K562 (cell line): ENCODE results near the gene CLCNKB. TPM values are rescaled to one million over a fixed set of nuclear protein-coding genes. Genes with fewer than 3 reads are reported as not detected.
A peak's percentile ranks its signal among the peaks of the same experiment; 100 is the strongest.

Experiments
- BRD4 ChIP-seq: fragments of 200-600 bp; sonication (generic); IDR thresholded peaks from 2 replicates; pipeline ENCODE4 v1.6.1; 2017; ENCODE audit warnings: inconsistent platforms
- CBFA2T2 ChIP-seq: fragments of 450-650 bp; conservative IDR thresholded peaks from 2 replicates; pipeline ENCODE4 v1.6.1; 2017; ENCODE audit warnings: mild to moderate bottlenecking
- CREM ChIP-seq: IDR thresholded peaks from 2 replicates; pipeline ENCODE4 v1.6.1; 2014; ENCODE audit warnings: antibody characterized with exemption, low read depth
- PRMT5 ChIP-seq: sonication (generic); formaldehyde crosslinking; IDR thresholded peaks from 2 replicates; pipeline ENCODE4 v1.5.0; 2020; ENCODE audit warnings: missing genetic modification reagents
- RBM25 ChIP-seq: fragments of 200-400 bp; formaldehyde crosslinking; IDR thresholded peaks from 2 replicates; pipeline ENCODE4 v1.6.1; 2018; ENCODE audit warnings: low read length, low read depth, moderate library complexity; ENCODE audit not compliant: severe bottlenecking
- TEAD1 ChIP-seq, 2 experiments: fragments of 450-650 bp in 1 of 2; sonication (generic) in 1 of 2; formaldehyde crosslinking; IDR thresholded peaks; 2 replicates each; pipeline versions ENCODE4 v1.4.0 to v1.8.0; 2020 to 2022; ENCODE audit warnings: mild to moderate bottlenecking in 2 of 2, missing genetic modification reagents in 1 of 2
- ZNF655 ChIP-seq: fragments of 250-450 bp; sonication (Bioruptor Pico); IDR thresholded peaks from 2 replicates; pipeline ENCODE4 v1.5.0; 2021
- ZNF75A ChIP-seq: fragments of 450-650 bp; formaldehyde crosslinking; IDR thresholded peaks from 2 replicates; pipeline ENCODE4 v1.4.0; 2020; ENCODE audit warnings: mild to moderate bottlenecking
- polyA plus RNA-seq, 8 experiments: library from polyadenylated mRNA; depleted of rRNA in 4 of 8; stranded (reverse) in 5 of 8; unstranded in 3 of 8; fragments of >200 nt; fragmentation: Nextera tagmentation in 2 of 8; fragmentation: Illumina TruSeq in 1 of 8; extraction: Ambion mirVana in 2 of 8; extraction: Trizol in 1 of 8; gene quantifications; 2 replicates each; pipeline versions ENCODE4 v1.2.1 to v1.2.3, GENCODE V29; 2011 to 2014; ENCODE audit warnings: inconsistent platforms in 1 of 8, missing spikeins in 1 of 8
- total RNA-seq, 7 experiments: library from RNA; depleted of rRNA in 6 of 7; stranded (reverse); fragments of >200 nt in 6 of 7; fragmentation: Illumina TruSeq in 2 of 7; extraction: Trizol in 2 of 7; gene quantifications; 2 replicates each; pipeline versions ENCODE4 v1.2.1 to v1.2.3, GENCODE V29; 2011 to 2021; ENCODE audit warnings: low replicate concordance in 1 of 7
- TF ChIP-seq, protein P1 (sequence below): fragments of 450-650 bp; formaldehyde crosslinking; IDR thresholded peaks from 2 replicates; pipeline ENCODE4 v1.4.0; 2020; ENCODE audit warnings: mild to moderate bottlenecking
- TF ChIP-seq, protein P2 (sequence below): fragments of 200-600 bp; sonication (generic); IDR thresholded peaks from one replicate; pipeline ENCODE4 v1.6.1; 2012; ENCODE audit warnings: mild to moderate bottlenecking, low read depth, low read length, inconsistent platforms
- TF ChIP-seq, protein P3 (sequence below): sonication (generic); formaldehyde crosslinking; IDR thresholded peaks from 2 replicates; pipeline ENCODE4 v1.8.0; 2022; ENCODE audit warnings: mild to moderate bottlenecking, missing genetic modification reagents

Gene CLCNKB
- total and polyA plus RNA-seq, 9 of the 15 experiments (the other 6 are each of a cell fraction or from before 2014, with no cell fraction given) = 0.08 to 1.7 (median 0.64) TPM

DNA sequence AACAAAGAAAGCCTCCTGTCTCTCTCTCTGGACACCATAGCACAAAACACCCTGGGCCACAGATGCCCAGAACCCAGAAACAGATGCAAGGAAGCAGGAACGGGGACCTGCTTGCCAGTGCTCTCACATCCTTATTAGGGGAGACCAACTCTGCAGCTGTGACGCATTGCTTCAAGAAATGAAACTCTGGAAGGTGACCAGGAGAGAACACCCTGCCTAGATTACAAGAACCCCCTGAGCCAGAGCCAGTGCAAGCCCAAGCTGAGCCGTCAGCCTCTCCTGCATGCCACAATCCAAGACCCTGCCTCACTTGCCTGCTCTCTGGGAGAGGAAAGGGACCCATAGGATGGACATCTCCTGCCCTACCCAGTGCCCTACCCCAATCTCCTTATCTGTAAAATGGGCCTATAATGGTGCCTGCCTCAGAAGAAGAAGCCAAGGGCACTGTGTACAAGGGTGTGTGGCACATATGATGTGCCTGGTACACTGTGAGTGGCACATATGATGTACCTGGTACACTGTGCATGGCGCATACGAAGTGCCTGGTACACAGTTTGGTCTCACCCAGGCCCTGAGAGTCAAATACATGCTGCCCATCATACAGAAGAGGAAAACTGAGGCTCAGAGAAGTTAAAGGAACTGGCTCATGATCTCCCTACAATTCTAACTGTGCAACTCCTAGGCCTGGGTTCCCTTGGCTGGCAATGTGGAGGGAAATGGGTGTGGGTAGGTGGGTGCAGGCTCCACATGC is 46.7 kb downstream of the CLCNKB start (continued):
- TF ChIP-seq, protein P1, sequence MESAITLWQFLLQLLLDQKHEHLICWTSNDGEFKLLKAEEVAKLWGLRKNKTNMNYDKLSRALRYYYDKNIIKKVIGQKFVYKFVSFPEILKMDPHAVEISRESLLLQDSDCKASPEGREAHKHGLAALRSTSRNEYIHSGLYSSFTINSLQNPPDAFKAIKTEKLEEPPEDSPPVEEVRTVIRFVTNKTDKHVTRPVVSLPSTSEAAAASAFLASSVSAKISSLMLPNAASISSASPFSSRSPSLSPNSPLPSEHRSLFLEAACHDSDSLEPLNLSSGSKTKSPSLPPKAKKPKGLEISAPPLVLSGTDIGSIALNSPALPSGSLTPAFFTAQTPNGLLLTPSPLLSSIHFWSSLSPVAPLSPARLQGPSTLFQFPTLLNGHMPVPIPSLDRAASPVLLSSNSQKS (CRISPR knock-in tag) = no peak
- no peak for TF ChIP-seq PRMT5 (CRISPR knock-in tag)
- no peak for TF ChIP-seq BRD4
- TF ChIP-seq, protein P2, sequence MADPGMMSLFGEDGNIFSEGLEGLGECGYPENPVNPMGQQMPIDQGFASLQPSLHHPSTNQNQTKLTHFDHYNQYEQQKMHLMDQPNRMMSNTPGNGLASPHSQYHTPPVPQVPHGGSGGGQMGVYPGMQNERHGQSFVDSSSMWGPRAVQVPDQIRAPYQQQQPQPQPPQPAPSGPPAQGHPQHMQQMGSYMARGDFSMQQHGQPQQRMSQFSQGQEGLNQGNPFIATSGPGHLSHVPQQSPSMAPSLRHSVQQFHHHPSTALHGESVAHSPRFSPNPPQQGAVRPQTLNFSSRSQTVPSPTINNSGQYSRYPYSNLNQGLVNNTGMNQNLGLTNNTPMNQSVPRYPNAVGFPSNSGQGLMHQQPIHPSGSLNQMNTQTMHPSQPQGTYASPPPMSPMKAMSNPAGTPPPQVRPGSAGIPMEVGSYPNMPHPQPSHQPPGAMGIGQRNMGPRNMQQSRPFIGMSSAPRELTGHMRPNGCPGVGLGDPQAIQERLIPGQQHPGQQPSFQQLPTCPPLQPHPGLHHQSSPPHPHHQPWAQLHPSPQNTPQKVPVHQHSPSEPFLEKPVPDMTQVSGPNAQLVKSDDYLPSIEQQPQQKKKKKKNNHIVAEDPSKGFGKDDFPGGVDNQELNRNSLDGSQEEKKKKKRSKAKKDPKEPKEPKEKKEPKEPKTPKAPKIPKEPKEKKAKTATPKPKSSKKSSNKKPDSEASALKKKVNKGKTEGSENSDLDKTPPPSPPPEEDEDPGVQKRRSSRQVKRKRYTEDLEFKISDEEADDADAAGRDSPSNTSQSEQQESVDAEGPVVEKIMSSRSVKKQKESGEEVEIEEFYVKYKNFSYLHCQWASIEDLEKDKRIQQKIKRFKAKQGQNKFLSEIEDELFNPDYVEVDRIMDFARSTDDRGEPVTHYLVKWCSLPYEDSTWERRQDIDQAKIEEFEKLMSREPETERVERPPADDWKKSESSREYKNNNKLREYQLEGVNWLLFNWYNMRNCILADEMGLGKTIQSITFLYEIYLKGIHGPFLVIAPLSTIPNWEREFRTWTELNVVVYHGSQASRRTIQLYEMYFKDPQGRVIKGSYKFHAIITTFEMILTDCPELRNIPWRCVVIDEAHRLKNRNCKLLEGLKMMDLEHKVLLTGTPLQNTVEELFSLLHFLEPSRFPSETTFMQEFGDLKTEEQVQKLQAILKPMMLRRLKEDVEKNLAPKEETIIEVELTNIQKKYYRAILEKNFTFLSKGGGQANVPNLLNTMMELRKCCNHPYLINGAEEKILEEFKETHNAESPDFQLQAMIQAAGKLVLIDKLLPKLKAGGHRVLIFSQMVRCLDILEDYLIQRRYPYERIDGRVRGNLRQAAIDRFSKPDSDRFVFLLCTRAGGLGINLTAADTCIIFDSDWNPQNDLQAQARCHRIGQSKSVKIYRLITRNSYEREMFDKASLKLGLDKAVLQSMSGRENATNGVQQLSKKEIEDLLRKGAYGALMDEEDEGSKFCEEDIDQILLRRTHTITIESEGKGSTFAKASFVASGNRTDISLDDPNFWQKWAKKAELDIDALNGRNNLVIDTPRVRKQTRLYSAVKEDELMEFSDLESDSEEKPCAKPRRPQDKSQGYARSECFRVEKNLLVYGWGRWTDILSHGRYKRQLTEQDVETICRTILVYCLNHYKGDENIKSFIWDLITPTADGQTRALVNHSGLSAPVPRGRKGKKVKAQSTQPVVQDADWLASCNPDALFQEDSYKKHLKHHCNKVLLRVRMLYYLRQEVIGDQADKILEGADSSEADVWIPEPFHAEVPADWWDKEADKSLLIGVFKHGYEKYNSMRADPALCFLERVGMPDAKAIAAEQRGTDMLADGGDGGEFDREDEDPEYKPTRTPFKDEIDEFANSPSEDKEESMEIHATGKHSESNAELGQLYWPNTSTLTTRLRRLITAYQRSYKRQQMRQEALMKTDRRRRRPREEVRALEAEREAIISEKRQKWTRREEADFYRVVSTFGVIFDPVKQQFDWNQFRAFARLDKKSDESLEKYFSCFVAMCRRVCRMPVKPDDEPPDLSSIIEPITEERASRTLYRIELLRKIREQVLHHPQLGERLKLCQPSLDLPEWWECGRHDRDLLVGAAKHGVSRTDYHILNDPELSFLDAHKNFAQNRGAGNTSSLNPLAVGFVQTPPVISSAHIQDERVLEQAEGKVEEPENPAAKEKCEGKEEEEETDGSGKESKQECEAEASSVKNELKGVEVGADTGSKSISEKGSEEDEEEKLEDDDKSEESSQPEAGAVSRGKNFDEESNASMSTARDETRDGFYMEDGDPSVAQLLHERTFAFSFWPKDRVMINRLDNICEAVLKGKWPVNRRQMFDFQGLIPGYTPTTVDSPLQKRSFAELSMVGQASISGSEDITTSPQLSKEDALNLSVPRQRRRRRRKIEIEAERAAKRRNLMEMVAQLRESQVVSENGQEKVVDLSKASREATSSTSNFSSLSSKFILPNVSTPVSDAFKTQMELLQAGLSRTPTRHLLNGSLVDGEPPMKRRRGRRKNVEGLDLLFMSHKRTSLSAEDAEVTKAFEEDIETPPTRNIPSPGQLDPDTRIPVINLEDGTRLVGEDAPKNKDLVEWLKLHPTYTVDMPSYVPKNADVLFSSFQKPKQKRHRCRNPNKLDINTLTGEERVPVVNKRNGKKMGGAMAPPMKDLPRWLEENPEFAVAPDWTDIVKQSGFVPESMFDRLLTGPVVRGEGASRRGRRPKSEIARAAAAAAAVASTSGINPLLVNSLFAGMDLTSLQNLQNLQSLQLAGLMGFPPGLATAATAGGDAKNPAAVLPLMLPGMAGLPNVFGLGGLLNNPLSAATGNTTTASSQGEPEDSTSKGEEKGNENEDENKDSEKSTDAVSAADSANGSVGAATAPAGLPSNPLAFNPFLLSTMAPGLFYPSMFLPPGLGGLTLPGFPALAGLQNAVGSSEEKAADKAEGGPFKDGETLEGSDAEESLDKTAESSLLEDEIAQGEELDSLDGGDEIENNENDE = no peak
- TF ChIP-seq TEAD1 (CRISPR knock-in tag; IDR thresholded peaks at IDR 0.05) = no peak
- peak; percentile 61 for TF ChIP-seq RBM25
- TF ChIP-seq, protein P3, sequence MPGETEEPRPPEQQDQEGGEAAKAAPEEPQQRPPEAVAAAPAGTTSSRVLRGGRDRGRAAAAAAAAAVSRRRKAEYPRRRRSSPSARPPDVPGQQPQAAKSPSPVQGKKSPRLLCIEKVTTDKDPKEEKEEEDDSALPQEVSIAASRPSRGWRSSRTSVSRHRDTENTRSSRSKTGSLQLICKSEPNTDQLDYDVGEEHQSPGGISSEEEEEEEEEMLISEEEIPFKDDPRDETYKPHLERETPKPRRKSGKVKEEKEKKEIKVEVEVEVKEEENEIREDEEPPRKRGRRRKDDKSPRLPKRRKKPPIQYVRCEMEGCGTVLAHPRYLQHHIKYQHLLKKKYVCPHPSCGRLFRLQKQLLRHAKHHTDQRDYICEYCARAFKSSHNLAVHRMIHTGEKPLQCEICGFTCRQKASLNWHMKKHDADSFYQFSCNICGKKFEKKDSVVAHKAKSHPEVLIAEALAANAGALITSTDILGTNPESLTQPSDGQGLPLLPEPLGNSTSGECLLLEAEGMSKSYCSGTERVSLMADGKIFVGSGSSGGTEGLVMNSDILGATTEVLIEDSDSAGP (CRISPR knock-in tag) = no peak
- TF ChIP-seq CBFA2T2 = no peak
- no peak for TF ChIP-seq CREM
- TF ChIP-seq ZNF75A (CRISPR knock-in tag) = no peak
- no peak for TF ChIP-seq ZNF655 (CRISPR knock-in tag)
